ENCODE measurements around the gene DRG2. TPM values are rescaled to one million over a fixed set of nuclear protein-coding genes. Genes with fewer than 3 reads are reported as not detected.

Gene DRG2
- total RNA-seq, 1 experiment from 2014 or later = 34.5 TPM

- intact Hi-C loops (cut with micrococcal nuclease; ENCODE audit: unreplicated experiment) = no loop called here
- DNase-seq = no peak
- peaks cover 1% of the 10 kb centered on the region for H3K27me3 Mint-ChIP-seq (ENCODE audit: unreplicated experiment)
- no peak for TF ChIP-seq CTCF (IDR thresholded peaks at IDR 0.05; ENCODE audit: unreplicated experiment)
- no peak overlapping the region for H3K27ac Mint-ChIP-seq (ENCODE audit: unreplicated experiment)
- no TSS peak for BruUV-seq (replicated peaks)
- CTCF ChIA-PET = no interaction called here
- no peaks in the 10 kb centered on the region for H3K4me1 Mint-ChIP-seq (ENCODE audit: low read depth, unreplicated experiment)
- H3K4me3 Mint-ChIP-seq (ENCODE audit: low read depth, unreplicated experiment) = no peak overlapping the region
- peaks cover 14% of the 10 kb centered on the region for H3K36me3 Mint-ChIP-seq (ENCODE audit: insufficient read depth, unreplicated experiment)
- H3K9me3 Mint-ChIP-seq (ENCODE audit: low read depth, unreplicated experiment) = no peaks in the 10 kb centered on the region
These were observed 22.3 kb downstream of the DRG2 start for GRCh38 chr17:18109935-18110485.

GRCh38 chr17:18110636-18111145 is 22.9 kb downstream of the DRG2 start:
- peaks cover 14% of the 10 kb centered on the region for H3K36me3 Mint-ChIP-seq (ENCODE audit: insufficient read depth, unreplicated experiment)
- no peak overlapping the region for H3K27ac Mint-ChIP-seq (ENCODE audit: unreplicated experiment)
- H3K4me3 Mint-ChIP-seq (ENCODE audit: low read depth, unreplicated experiment) = no peak overlapping the region
- no peaks in the 10 kb centered on the region for H3K9me3 Mint-ChIP-seq (ENCODE audit: low read depth, unreplicated experiment)
- no peaks in the 10 kb centered on the region for H3K4me1 Mint-ChIP-seq (ENCODE audit: low read depth, unreplicated experiment)
- no peak for DNase-seq
- no peak for TF ChIP-seq CTCF (IDR thresholded peaks at IDR 0.05; ENCODE audit: unreplicated experiment)
- no TSS peak for BruUV-seq (replicated peaks)
- intact Hi-C loops (cut with micrococcal nuclease; ENCODE audit: unreplicated experiment) = no loop called here
- peaks cover 8% of the 10 kb centered on the region for H3K27me3 Mint-ChIP-seq (ENCODE audit: unreplicated experiment)
- CTCF ChIA-PET = interaction anchor here (1.2 kb wide), 1 partner anchor 16 kb away, joined by 3 read pairs; no protein-coding TSS in a partner anchor

- Mint-ChIP-seq H3K9me3 (ENCODE audit: low read depth, unreplicated experiment) (no peaks in the 10 kb centered on the region), H3K27me3 (ENCODE audit: unreplicated experiment) (peaks cover 16% of the 10 kb centered on the region), H3K36me3 (ENCODE audit: insufficient read depth, unreplicated experiment) (peaks cover 14% of the 10 kb centered on the region), H3K4me3 (ENCODE audit: low read depth, unreplicated experiment) (no peak overlapping the region), H3K4me1 (ENCODE audit: low read depth, unreplicated experiment) (no peaks in the 10 kb centered on the region), H3K27ac (ENCODE audit: unreplicated experiment) (no peak overlapping the region)
- intact Hi-C loops (cut with micrococcal nuclease; ENCODE audit: unreplicated experiment) = no loop called here
- CTCF ChIA-PET = interaction anchor here (1.2 kb wide), 1 partner anchor 15 kb away, joined by 3 read pairs; no protein-coding TSS in a partner anchor
- TSS peak; percentile 16 for BruUV-seq (replicated peaks)
- DNase-seq = no peak
- no peak for TF ChIP-seq CTCF (IDR thresholded peaks at IDR 0.05; ENCODE audit: unreplicated experiment)
These were observed 23.7 kb downstream of the DRG2 start for GRCh38 chr17:18111330-18111971.

- Mint-ChIP-seq H3K36me3 (ENCODE audit: insufficient read depth, unreplicated experiment) (no peaks in the 10 kb centered on the region), H3K9me3 (ENCODE audit: low read depth, unreplicated experiment) (no peaks in the 10 kb centered on the region), H3K4me1 (ENCODE audit: low read depth, unreplicated experiment) (no peaks in the 10 kb centered on the region), H3K4me3 (ENCODE audit: low read depth, unreplicated experiment) (no peak overlapping the region), H3K27me3 (ENCODE audit: unreplicated experiment) (peaks cover 18% of the 10 kb centered on the region), H3K27ac (ENCODE audit: unreplicated experiment) (no peak overlapping the region)
- no peak for TF ChIP-seq CTCF (IDR thresholded peaks at IDR 0.05; ENCODE audit: unreplicated experiment)
- CTCF ChIA-PET = no interaction called here
- BruUV-seq (replicated peaks) = no TSS peak
- no peak for DNase-seq
- intact Hi-C loops (cut with micrococcal nuclease; ENCODE audit: unreplicated experiment) = no loop called here
These were observed 27.8 kb downstream of the DRG2 start for GRCh38 chr17:18115517-18115916.
